ENCODE data around the gene PLPPR3.

PLPPR3 gene

GRCh38 chr19:805600-806550 is 15.9 kb downstream of the PLPPR3 start:
- no peak for TF ChIP-seq CTCF (IDR thresholded peaks at IDR 0.05)
- Histone ChIP-seq H3K4me3 (no peak overlapping the region), H3K9me3 (no peaks in the 10 kb centered on the region), H3K4me1 (peaks cover 5 to 35% (median 22%) of the 10 kb centered on the region in 4 donors), H3K36me3 (peaks cover 67 to 81% (median 79%) of the 10 kb centered on the region in 3 donors), H3K27me3 (no peaks in the 10 kb centered on the region), H3K27ac (no peak overlapping the region)
- no peak for DNase-seq
- intact Hi-C loops (cut with DNase I; ENCODE audit: low total_unique reads) = no loop called here

GRCh38 chr19:805166-805551 is 16.6 kb downstream of the PLPPR3 start:
- Histone ChIP-seq H3K4me1 (peaks cover 12 to 42% (median 29%) of the 10 kb centered on the region in 4 donors), H3K27ac (no peak overlapping the region), H3K27me3 (no peaks in the 10 kb centered on the region), H3K36me3 (peaks cover 64 to 78% (median 77%) of the 10 kb centered on the region in 3 donors), H3K4me3 (no peak overlapping the region), H3K9me3 (no peaks in the 10 kb centered on the region)
- intact Hi-C loops (cut with DNase I; ENCODE audit: low total_unique reads) = no loop called here
- DNase-seq = no peak
- peak in 1 of 2 experiments; percentile 19 for TF ChIP-seq CTCF (IDR thresholded peaks at IDR 0.05)

GRCh38 chr19:804419-805165 is 17.2 kb downstream of the PLPPR3 start:
- H3K9me3 ChIP-seq = no peaks in the 10 kb centered on the region
- DNase-seq = no peak
- H3K4me1 ChIP-seq = peaks cover 13 to 48% (median 35%) of the 10 kb centered on the region in 4 donors
- no peak overlapping the region for H3K4me3 ChIP-seq
- intact Hi-C loops (cut with DNase I; ENCODE audit: low total_unique reads) = no loop called here
- H3K36me3 ChIP-seq = peaks cover 64 to 77% (median 75%) of the 10 kb centered on the region in 3 donors
- no peak overlapping the region for H3K27ac ChIP-seq
- no peak for TF ChIP-seq CTCF (IDR thresholded peaks at IDR 0.05)
- H3K27me3 ChIP-seq = no peaks in the 10 kb centered on the region

GRCh38 chr19:803686-804418 is 17.9 kb downstream of the PLPPR3 start:
- Histone ChIP-seq H3K27ac (no peak overlapping the region), H3K27me3 (no peaks in the 10 kb centered on the region), H3K9me3 (no peaks in the 10 kb centered on the region), H3K4me3 (no peak overlapping the region), H3K36me3 (peaks cover 59 to 75% (median 70%) of the 10 kb centered on the region in 3 donors), H3K4me1 (peaks cover 13 to 55% (median 42%) of the 10 kb centered on the region in 4 donors)
- intact Hi-C loops (cut with DNase I; ENCODE audit: low total_unique reads) = no loop called here
- no peak for DNase-seq
- TF ChIP-seq CTCF (IDR thresholded peaks at IDR 0.05) = no peak

GRCh38 chr19:803099-803561 is 18.6 kb downstream of the PLPPR3 start:
- Histone ChIP-seq H3K4me1 (peaks cover 13 to 62% (median 48%) of the 10 kb centered on the region in 4 donors), H3K27me3 (no peaks in the 10 kb centered on the region), H3K4me3 (no peak overlapping the region), H3K9me3 (no peaks in the 10 kb centered on the region), H3K27ac (peak overlapping the region in 1 of 2 donors; percentile 91), H3K36me3 (peaks cover 53 to 67% (median 62%) of the 10 kb centered on the region in 3 donors)
- no peak for DNase-seq
- TF ChIP-seq CTCF (IDR thresholded peaks at IDR 0.05) = no peak
- intact Hi-C loops (cut with DNase I; ENCODE audit: low total_unique reads) = no loop called here
